Hepatocyte (in vitro differentiated cells): ENCODE results near the gene FFAR3.

Experiments
- EZH2 ChIP-seq: fragments of 200-600 bp; sonication (generic); IDR thresholded peaks from 2 replicates; pipeline ENCODE4 v1.6.1; 2016; ENCODE audit warnings: antibody characterized with exemption, mild to moderate bottlenecking, borderline replicate concordance
- EZH2phosphoT487 ChIP-seq: fragments of 200-600 bp; sonication (generic); IDR thresholded peaks from one replicate; pipeline ENCODE4 v1.6.1; 2018; ENCODE audit warnings: antibody characterized with exemption, mild to moderate bottlenecking, low read depth, moderate library complexity; ENCODE audit not compliant: unreplicated experiment, severe bottlenecking
- TF ChIP-seq, protein P1 (sequence below): fragments of 200-600 bp; sonication (generic); IDR thresholded peaks from 2 replicates; pipeline ENCODE4 v1.5.1; 2016; ENCODE audit warnings: antibody characterized with exemption, mild to moderate bottlenecking; ENCODE audit not compliant: poor library complexity

GRCh38 chr19:35328851-35329285 is 29.4 kb upstream of the FFAR3 start, which contains the start of gene CD22:
- TF ChIP-seq EZH2phosphoT487 (no peak), EZH2 (no peak)
- TF ChIP-seq, protein P1, sequence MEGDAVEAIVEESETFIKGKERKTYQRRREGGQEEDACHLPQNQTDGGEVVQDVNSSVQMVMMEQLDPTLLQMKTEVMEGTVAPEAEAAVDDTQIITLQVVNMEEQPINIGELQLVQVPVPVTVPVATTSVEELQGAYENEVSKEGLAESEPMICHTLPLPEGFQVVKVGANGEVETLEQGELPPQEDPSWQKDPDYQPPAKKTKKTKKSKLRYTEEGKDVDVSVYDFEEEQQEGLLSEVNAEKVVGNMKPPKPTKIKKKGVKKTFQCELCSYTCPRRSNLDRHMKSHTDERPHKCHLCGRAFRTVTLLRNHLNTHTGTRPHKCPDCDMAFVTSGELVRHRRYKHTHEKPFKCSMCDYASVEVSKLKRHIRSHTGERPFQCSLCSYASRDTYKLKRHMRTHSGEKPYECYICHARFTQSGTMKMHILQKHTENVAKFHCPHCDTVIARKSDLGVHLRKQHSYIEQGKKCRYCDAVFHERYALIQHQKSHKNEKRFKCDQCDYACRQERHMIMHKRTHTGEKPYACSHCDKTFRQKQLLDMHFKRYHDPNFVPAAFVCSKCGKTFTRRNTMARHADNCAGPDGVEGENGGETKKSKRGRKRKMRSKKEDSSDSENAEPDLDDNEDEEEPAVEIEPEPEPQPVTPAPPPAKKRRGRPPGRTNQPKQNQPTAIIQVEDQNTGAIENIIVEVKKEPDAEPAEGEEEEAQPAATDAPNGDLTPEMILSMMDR, result no peak
